ENCODE results near the gene SLC30A10. TPM values are rescaled to one million over a fixed set of nuclear protein-coding genes. Genes with fewer than 3 reads are reported as not detected.

Gene SLC30A10
- not detected in 2 replicates for total RNA-seq

DNA sequence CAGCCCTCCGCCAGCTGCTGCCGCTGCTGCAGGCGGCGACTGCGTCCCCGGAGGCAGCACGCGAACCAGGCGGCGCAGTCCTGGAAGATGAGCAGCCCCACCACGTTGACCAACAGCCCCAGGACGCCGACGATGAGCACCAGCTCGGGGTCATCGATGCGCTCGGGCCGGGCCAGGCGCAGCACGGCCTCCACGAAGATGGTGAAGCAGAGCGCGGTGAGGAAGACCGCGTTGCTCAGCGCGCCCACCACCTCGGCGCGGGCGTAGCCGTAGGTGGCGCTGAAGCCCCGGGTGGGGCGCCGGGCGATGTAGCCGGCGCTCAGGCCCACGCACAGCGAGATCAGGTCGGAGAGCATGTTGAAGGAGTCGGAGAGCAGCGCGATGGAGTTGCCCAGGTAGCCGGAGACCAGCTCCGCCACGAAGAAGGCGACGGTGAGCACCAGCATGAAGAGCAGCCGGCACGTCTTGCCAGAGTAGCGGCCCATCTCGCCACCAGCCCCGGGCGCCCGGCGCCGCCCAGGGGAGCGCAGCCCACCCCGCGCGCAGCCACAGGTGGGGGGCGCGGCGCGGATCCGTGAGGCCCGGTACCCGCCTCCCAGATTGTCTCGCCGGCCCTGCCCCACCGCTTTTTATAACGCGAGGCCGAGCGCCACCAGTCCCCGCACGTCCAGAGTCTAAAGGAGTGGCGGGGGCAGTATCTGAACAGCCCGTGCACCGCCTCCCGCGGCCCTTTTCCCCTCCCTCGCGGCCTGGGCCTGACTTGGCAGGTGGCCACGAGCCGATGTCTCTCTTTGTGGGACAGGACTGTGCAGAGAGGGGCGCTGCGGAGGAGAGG, at the start of gene SLC30A10:
TSS of gene SLC30A10 (minus strand) at position 602 of the 835 bp plus-strand sequence. CDS start at position 485, 117 bp downstream.

Other genes starting within 250 kb of the SLC30A10 start
- 235 and 253 TPM in 2 replicates for gene EPRS1, start 117.9 kb upstream of the SLC30A10 start, total RNA-seq
- 23.1 and 26.9 TPM in 2 replicates for gene BPNT1, start 161.2 kb upstream of the SLC30A10 start, total RNA-seq
- 99.8 and 113 TPM in 2 replicates for gene IARS2, start 165.6 kb upstream of the SLC30A10 start, total RNA-seq

All from uterine smooth muscle cell (primary cell).